HEK293 (cell line): ENCODE measurements around the gene RSU1.
A peak's percentile ranks its signal among the peaks of the same experiment; 100 is the strongest.
"Not testable (repeated sequence)": the region's sequence is repeated elsewhere in the genome, so short reads cannot be mapped to it uniquely, and the experiment has no call there.

ENCODE experiments used
- CTCF ChIA-PET: fragments of 350-600 bp; formaldehyde crosslinking; extraction: SDS; loops from one replicate; lab custom pipeline; 2021; ENCODE audit warnings: antibody characterized with exemption; lab: Yijun Ruan, JAX
- POLR2A ChIA-PET: fragments of 300-600 bp; formaldehyde crosslinking; extraction: SDS; loops from one replicate; lab custom pipeline; 2020; ENCODE audit warnings: antibody characterized with exemption, inconsistent platforms; lab: Yijun Ruan, JAX
- H3K27ac ChIP-seq: fragments of 200-500 bp; sonication (Bioruptor generic); 2 replicates; pipeline ENCODE4 v1.5.1; 2014; ENCODE audit warnings: low read depth, low read length, control low read depth, inconsistent platforms; ENCODE audit errors: extremely low read depth
- H3K36me3 ChIP-seq, 2 experiments: fragments of 200-500 bp in 1 of 2; sonication (Bioruptor generic) in 1 of 2; 1 replicate in 1 of 2; 2 replicates in 1 of 2; pipeline ENCODE4 v1.5.1; 2014 to 2017; ENCODE audit warnings: inconsistent platforms in 2 of 2, low read length in 2 of 2; ENCODE audit not compliant: control insufficient read depth in 2 of 2, insufficient read depth in 1 of 2
- H3K4me1 ChIP-seq: fragments of 200-500 bp; sonication (Bioruptor generic); 2 replicates; pipeline ENCODE4 v1.5.1; 2014; ENCODE audit warnings: mild to moderate bottlenecking, low read length, inconsistent platforms; ENCODE audit not compliant: control insufficient read depth, insufficient read depth
- H3K4me3 ChIP-seq: 2 replicates; pipeline ENCODE4 v1.5.1; 2011; ENCODE audit warnings: low read depth, mild to moderate bottlenecking, control low read depth, low read length, moderate library complexity
- H3K9me3 ChIP-seq: fragments of 200-500 bp; sonication (Bioruptor generic); 2 replicates; pipeline ENCODE4 v1.5.1; 2014; ENCODE audit warnings: low read depth, low read length, inconsistent platforms; ENCODE audit not compliant: control insufficient read depth, insufficient read depth
- FEZF1 ChIP-seq: fragments of 450-650 bp; formaldehyde crosslinking; IDR thresholded peaks from 2 replicates; pipeline ENCODE4 v1.5.1; 2016; ENCODE audit warnings: missing biosample characterization, missing genetic modification characterization
- GLIS1 ChIP-seq: fragments of 450-650 bp; formaldehyde crosslinking; IDR thresholded peaks from 2 replicates; pipeline ENCODE4 v1.5.1; 2016; ENCODE audit warnings: missing biosample characterization, missing genetic modification characterization
- HOXC10 ChIP-seq: sonication (generic); formaldehyde crosslinking; IDR thresholded peaks from 2 replicates; pipeline ENCODE4 v1.8.1; 2023; ENCODE audit warnings: mild to moderate bottlenecking, missing genetic modification reagents
- IKZF3 ChIP-seq: fragments of 450-650 bp; IDR thresholded peaks from 2 replicates; pipeline ENCODE4 v1.5.0; 2018; ENCODE audit warnings: missing biosample characterization, mild to moderate bottlenecking, missing genetic modification characterization, moderate library complexity
- SETDB1 ChIP-seq: IDR thresholded peaks from one replicate; pipeline ENCODE4 v1.6.1; 2017; ENCODE audit warnings: mild to moderate bottlenecking, low read length, moderate library complexity, mixed read lengths; ENCODE audit not compliant: insufficient read length
- SP7 ChIP-seq: fragments of 450-650 bp; formaldehyde crosslinking; IDR thresholded peaks from 2 replicates; pipeline ENCODE4 v1.5.1; 2016; ENCODE audit warnings: missing biosample characterization, missing genetic modification characterization
- ZNF221 ChIP-seq: fragments of 450-650 bp; formaldehyde crosslinking; IDR thresholded peaks from 2 replicates; pipeline ENCODE4 v1.5.1; 2017; ENCODE audit warnings: missing biosample characterization, missing genetic modification characterization, borderline replicate concordance
- ZNF248 ChIP-seq: fragments of 450-650 bp; formaldehyde crosslinking; IDR thresholded peaks from 2 replicates; pipeline ENCODE4 v1.5.1; 2017; ENCODE audit warnings: missing biosample characterization, missing genetic modification characterization
- ZNF394 ChIP-seq: fragments of 450-650 bp; formaldehyde crosslinking; IDR thresholded peaks from 2 replicates; pipeline ENCODE4 v1.5.1; 2016; ENCODE audit warnings: missing biosample characterization, missing genetic modification characterization, mild to moderate bottlenecking, moderate library complexity, borderline replicate concordance
- ZNF585B ChIP-seq: fragments of 450-650 bp; formaldehyde crosslinking; IDR thresholded peaks from 2 replicates; pipeline ENCODE4 v1.5.1; 2016; ENCODE audit warnings: missing biosample characterization, missing genetic modification characterization
- ZNF654 ChIP-seq: fragments of 450-650 bp; formaldehyde crosslinking; IDR thresholded peaks from 2 replicates; pipeline ENCODE4 v1.5.1; 2016; ENCODE audit warnings: low read depth, missing biosample characterization, missing genetic modification characterization
- ZNF660 ChIP-seq: fragments of 450-650 bp; IDR thresholded peaks from 2 replicates; pipeline ENCODE4 v1.5.1; 2018; ENCODE audit warnings: missing biosample characterization, mild to moderate bottlenecking, missing genetic modification characterization
- ZNF707 ChIP-seq: fragments of 450-650 bp; formaldehyde crosslinking; IDR thresholded peaks from 2 replicates; pipeline ENCODE4 v1.5.1; 2016; ENCODE audit warnings: missing biosample characterization, missing genetic modification characterization
- ZNF785 ChIP-seq: fragments of 450-650 bp; formaldehyde crosslinking; IDR thresholded peaks from 2 replicates; pipeline ENCODE4 v1.5.1; 2016; ENCODE audit warnings: missing biosample characterization, missing genetic modification characterization
- TF ChIP-seq, protein P1 (sequence below): fragments of 450-650 bp; formaldehyde crosslinking; IDR thresholded peaks from 2 replicates; pipeline ENCODE4 v1.5.1; 2017; ENCODE audit warnings: missing biosample characterization, missing genetic modification characterization
- TF ChIP-seq, protein P2 (sequence below): fragments of 450-650 bp; formaldehyde crosslinking; IDR thresholded peaks from 2 replicates; pipeline ENCODE4 v1.5.1; 2016; ENCODE audit warnings: missing biosample characterization, missing genetic modification characterization
- TF ChIP-seq, protein P3 (sequence below): fragments of 450-650 bp; formaldehyde crosslinking; IDR thresholded peaks from 2 replicates; pipeline ENCODE4 v1.5.1; 2017; ENCODE audit warnings: missing biosample characterization, missing genetic modification characterization
- TF ChIP-seq, protein P4 (sequence below): fragments of 450-650 bp; formaldehyde crosslinking; IDR thresholded peaks from 2 replicates; pipeline ENCODE4 v1.5.1; 2017; ENCODE audit warnings: missing biosample characterization, mild to moderate bottlenecking, missing genetic modification characterization, moderate library complexity

Gene RSU1

DNA sequence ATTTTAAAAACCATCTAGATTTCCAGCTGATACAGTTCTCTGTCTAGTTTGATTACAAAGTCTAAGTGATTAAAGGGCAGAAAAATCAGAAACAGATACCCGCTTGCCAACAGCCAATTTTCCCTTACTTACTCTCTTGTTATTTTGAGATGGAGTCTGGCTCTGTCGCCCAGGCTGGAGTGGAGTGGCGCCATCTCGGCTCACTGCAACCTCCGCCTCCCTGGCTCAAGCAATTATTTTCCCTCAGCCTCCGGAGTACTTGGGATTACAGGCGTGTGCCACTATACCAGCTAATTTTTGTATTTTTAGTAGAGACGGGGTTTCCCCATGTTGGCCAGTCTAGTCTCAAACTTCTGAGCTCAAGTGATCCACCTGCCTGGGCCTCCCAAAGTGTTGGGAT is 10.2 kb upstream of the RSU1 start:
- H3K36me3 ChIP-seq, H3K9me3 ChIP-seq, H3K4me3 ChIP-seq, POLR2A ChIA-PET, H3K27ac ChIP-seq, H3K4me1 ChIP-seq: not testable (repeated sequence)
- TF ChIP-seq, protein P1, sequence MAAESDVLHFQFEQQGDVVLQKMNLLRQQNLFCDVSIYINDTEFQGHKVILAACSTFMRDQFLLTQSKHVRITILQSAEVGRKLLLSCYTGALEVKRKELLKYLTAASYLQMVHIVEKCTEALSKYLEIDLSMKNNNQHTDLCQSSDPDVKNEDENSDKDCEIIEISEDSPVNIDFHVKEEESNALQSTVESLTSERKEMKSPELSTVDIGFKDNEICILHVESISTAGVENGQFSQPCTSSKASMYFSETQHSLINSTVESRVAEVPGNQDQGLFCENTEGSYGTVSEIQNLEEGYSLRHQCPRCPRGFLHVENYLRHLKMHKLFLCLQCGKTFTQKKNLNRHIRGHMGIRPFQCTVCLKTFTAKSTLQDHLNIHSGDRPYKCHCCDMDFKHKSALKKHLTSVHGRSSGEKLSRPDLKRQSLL (tag by site-specific recombination): peak; percentile 81
- CTCF ChIA-PET: interaction anchor here (0.6 to 1.8 kb wide), 26 partner anchors 9 to 1507 kb away, joined by 3 to 10 read pairs (median 3); partner anchors contain the start of gene RSU1

DNA sequence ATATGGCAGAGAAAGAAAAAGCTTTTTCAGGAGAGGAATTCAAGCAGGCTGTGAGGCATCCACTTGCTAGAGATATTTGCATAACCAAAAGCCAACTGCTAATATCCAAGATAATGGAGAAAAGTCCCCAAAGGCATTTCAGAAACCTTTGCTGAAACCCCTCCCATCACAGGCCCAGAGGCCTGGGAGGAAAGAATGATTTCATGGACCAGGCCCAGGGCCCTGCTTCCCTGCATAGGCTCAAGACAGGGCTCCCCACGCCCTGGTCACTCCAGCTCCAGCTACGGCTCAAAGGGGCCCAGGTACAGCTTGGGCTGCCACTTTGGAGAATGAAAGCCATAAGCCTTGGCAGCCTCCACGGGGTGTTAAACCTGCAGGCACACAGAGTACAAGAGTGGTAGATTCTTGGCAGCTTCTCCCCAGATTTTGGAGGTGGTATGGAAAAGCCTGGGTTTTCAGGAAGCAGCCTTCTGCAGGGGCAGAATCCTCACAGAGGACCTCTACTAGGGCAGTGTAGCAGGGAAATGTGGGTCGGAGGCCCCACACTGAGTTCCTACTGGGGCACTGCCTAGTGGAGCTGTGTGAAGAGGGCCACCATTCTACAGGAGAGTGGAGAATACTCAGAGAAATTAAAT is 5.6 kb upstream of the RSU1 start:
- Histone ChIP-seq H3K27ac (no peak overlapping the region), H3K4me3 (no peak overlapping the region), H3K4me1 (no peaks in the 10 kb centered on the region; the same call in 1 of the 2 replicates), H3K36me3 (no peaks in the 10 kb centered on the region), H3K9me3 (no peaks in the 10 kb centered on the region)
- POLR2A ChIA-PET: no interaction called here
- TF ChIP-seq ZNF394 (no peak), ZNF585B (peak; percentile 92), SETDB1 (peak; percentile 71)
- CTCF ChIA-PET: interaction anchor here (0.7 kb wide), 1 partner anchor 667 kb away, joined by 3 read pairs; no protein-coding TSS in a partner anchor

DNA sequence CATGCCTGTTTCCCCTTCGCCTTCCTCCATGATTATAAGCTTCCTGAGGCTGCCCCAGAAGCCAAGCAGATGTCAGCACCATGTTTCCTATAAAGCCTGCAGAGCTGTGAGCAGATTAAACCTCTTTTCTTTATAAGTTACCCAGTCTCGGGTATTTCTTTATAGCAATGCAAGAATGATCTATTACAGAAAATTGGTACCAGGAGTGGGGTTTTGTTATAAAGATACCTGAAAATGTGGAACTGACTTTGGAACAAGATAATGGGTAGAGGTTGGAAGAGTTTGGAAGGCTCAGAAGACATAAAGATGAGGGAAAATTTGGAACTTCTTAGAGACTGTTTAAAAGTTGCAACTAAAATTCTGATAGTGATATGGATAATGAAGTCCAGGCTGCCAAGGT is 4.8 kb upstream of the RSU1 start:
- ChIA-PET POLR2A (no interaction called here), CTCF (interaction anchor here (0.6 to 2.4 kb wide), 4 partner anchors 12 to 610 kb away, joined by 3 to 5 read pairs (median 3); no protein-coding TSS in a partner anchor)
- H3K36me3 ChIP-seq: no peaks in the 10 kb centered on the region
- H3K27ac ChIP-seq: no peak overlapping the region
- H3K4me3 ChIP-seq: no peak overlapping the region
- no peaks in the 10 kb centered on the region for H3K9me3 ChIP-seq
- no peaks in the 10 kb centered on the region; the same call in 1 of the 2 replicates for H3K4me1 ChIP-seq
- peak; percentile 67; the same call in 1 of the 2 replicates for TF ChIP-seq ZNF707 (tag by site-specific recombination)
- no peak for TF ChIP-seq ZNF660 (tag by site-specific recombination)

DNA sequence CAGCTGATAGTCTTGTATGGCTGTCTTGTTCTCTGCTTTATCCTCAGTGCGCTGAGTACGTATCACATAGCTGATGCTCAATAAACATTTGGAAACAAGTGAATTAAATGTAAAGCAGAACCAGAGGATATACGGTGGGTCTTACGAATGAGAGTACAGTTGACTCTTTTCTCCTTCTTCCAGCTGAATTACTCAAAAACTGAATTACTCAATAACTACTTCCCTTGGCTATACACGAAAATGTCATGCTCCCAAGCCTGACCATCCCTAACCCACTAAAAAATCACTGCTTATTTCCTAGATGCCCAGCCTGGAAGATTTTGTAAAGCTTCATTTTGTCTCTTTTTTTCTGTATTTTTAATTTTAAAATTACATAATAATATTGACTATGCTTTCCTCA is 3.2 kb upstream of the RSU1 start:
- H3K27ac ChIP-seq: no peak overlapping the region
- no peak overlapping the region for H3K4me3 ChIP-seq
- H3K4me1 ChIP-seq: peaks cover 3% of the 10 kb centered on the region
- TF ChIP-seq GLIS1 (tag by site-specific recombination) (no peak), ZNF248 (no peak), IKZF3 (tag by site-specific recombination) (no peak), ZNF654 (tag by site-specific recombination) (no peak), SP7 (no peak), HOXC10 (CRISPR knock-in tag) (no peak), ZNF221 (tag by site-specific recombination) (no peak), ZNF785 (tag by site-specific recombination) (no peak), FEZF1 (tag by site-specific recombination) (no peak)
- TF ChIP-seq, protein P2, sequence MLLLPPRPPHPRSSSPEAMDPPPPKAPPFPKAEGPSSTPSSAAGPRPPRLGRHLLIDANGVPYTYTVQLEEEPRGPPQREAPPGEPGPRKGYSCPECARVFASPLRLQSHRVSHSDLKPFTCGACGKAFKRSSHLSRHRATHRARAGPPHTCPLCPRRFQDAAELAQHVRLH (tag by site-specific recombination): no peak
- TF ChIP-seq, protein P3, sequence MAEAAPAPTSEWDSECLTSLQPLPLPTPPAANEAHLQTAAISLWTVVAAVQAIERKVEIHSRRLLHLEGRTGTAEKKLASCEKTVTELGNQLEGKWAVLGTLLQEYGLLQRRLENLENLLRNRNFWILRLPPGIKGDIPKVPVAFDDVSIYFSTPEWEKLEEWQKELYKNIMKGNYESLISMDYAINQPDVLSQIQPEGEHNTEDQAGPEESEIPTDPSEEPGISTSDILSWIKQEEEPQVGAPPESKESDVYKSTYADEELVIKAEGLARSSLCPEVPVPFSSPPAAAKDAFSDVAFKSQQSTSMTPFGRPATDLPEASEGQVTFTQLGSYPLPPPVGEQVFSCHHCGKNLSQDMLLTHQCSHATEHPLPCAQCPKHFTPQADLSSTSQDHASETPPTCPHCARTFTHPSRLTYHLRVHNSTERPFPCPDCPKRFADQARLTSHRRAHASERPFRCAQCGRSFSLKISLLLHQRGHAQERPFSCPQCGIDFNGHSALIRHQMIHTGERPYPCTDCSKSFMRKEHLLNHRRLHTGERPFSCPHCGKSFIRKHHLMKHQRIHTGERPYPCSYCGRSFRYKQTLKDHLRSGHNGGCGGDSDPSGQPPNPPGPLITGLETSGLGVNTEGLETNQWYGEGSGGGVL: no peak
- TF ChIP-seq, protein P4, sequence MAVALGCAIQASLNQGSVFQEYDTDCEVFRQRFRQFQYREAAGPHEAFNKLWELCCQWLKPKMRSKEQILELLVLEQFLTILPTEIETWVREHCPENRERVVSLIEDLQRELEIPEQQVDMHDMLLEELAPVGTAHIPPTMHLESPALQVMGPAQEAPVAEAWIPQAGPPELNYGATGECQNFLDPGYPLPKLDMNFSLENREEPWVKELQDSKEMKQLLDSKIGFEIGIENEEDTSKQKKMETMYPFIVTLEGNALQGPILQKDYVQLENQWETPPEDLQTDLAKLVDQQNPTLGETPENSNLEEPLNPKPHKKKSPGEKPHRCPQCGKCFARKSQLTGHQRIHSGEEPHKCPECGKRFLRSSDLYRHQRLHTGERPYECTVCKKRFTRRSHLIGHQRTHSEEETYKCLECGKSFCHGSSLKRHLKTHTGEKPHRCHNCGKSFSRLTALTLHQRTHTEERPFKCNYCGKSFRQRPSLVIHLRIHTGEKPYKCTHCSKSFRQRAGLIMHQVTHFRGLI (tag by site-specific recombination): no peak
- ChIA-PET CTCF (interaction anchor here (0.6 to 2.4 kb wide), 3 partner anchors 11 to 948 kb away, joined by 3 to 5 read pairs (median 3); no protein-coding TSS in a partner anchor), POLR2A (no interaction called here)
- H3K9me3 ChIP-seq: no peaks in the 10 kb centered on the region
- no peaks in the 10 kb centered on the region for H3K36me3 ChIP-seq
